HG02852 (cell line): Measurements from ENCODE around the gene FAM174B.
A peak's percentile ranks its signal among the peaks of the same experiment; 100 is the strongest.

Experiments
- ATAC-seq: cut with Tn5 transposase; IDR thresholded peaks from one replicate; pipeline ENCODE4 v1.9.1; 2021; ENCODE audit warnings: mild to moderate bottlenecking, moderate library complexity; ENCODE audit not compliant: unreplicated experiment

The FAM174B gene

GRCh38 chr15:92602267-92602593, 53.3 kb downstream of the FAM174B start:
- no peak for ATAC-seq

GRCh38 chr15:92601592-92602266, 53.8 kb downstream of the FAM174B start:
- ATAC-seq: no peak

GRCh38 chr15:92600856-92601255, 54.7 kb downstream of the FAM174B start:
- no peak for ATAC-seq

GRCh38 chr15:92599394-92599970, 56.1 kb downstream of the FAM174B start:
- no peak for ATAC-seq

- no peak for ATAC-seq
Observed at GRCh38 chr15:92597548-92597947, 58.0 kb downstream of the FAM174B start.

- no peak for ATAC-seq
Observed at GRCh38 chr15:92596623-92597022, 59.0 kb downstream of the FAM174B start.

GRCh38 chr15:92595506-92596381, 59.8 kb downstream of the FAM174B start:
- no peak for ATAC-seq

- ATAC-seq: no peak
Observed at GRCh38 chr15:92591275-92591674, 64.3 kb downstream of the FAM174B start.

GRCh38 chr15:92586966-92587365, 68.6 kb downstream of the FAM174B start:
- peak; percentile 57 for ATAC-seq

- ATAC-seq: no peak
Observed at GRCh38 chr15:92586383-92586942, 69.1 kb downstream of the FAM174B start.

- no peak for ATAC-seq
Observed at GRCh38 chr15:92584105-92584504, 71.5 kb downstream of the FAM174B start.

GRCh38 chr15:92583096-92584034, 72.2 kb downstream of the FAM174B start:
- ATAC-seq: no peak

- ATAC-seq: no peak
Observed at GRCh38 chr15:92582206-92582605, 73.4 kb downstream of the FAM174B start.

- ATAC-seq: no peak
Observed at GRCh38 chr15:92580933-92581445, 74.6 kb downstream of the FAM174B start.

- no peak for ATAC-seq
Observed at GRCh38 chr15:92580521-92580920, 75.1 kb downstream of the FAM174B start.

GRCh38 chr15:92579931-92580470, 75.6 kb downstream of the FAM174B start:
- no peak for ATAC-seq

GRCh38 chr15:92579486-92579885, 76.1 kb downstream of the FAM174B start:
- no peak for ATAC-seq

- no peak for ATAC-seq
Observed at GRCh38 chr15:92578096-92578835, 77.3 kb downstream of the FAM174B start.

- ATAC-seq: no peak
Observed at GRCh38 chr15:92576597-92577200, 78.9 kb downstream of the FAM174B start.
